ENCODE measurements around the gene MICALL2.

MICALL2 gene

GRCh38 chr7:1388021-1388702 is 71.1 kb downstream of the MICALL2 start:
- no peak for DNase-seq

GRCh38 chr7:1387261-1387660 is 72.0 kb downstream of the MICALL2 start:
- no peak for DNase-seq

- DNase-seq = no peak
These were observed 72.5 kb downstream of the MICALL2 start for GRCh38 chr7:1386623-1387220.

GRCh38 chr7:1385809-1386622 is 73.3 kb downstream of the MICALL2 start:
- no peak for DNase-seq

GRCh38 chr7:1385086-1385808 is 74.0 kb downstream of the MICALL2 start:
- DNase-seq = no peak

Measured in Kasumi-1 (cell line).